G401 (cell line): Measurements from ENCODE around the gene SMARCA5. TPM values are rescaled to one million over a fixed set of nuclear protein-coding genes. Genes with fewer than 3 reads are reported as not detected.

Source experiments
- DNase-seq: peaks from one replicate; pipeline ENCODE4 v3.0.0-alpha.2; 2015; ENCODE audit warnings: low spot score
- in situ Hi-C: cut with HindIII; loops from 2 replicates; pipeline ENCODE4 v1.10.0; 2016; ENCODE audit warnings: low sequenced_read_pairs, mixed read lengths
- total RNA-seq: library from RNA; depleted of rRNA; stranded (reverse); fragments of >200 nt; shearing (Covaris generic); gene quantifications from 2 replicates; pipeline ENCODE4 v1.2.3, GENCODE V29; 2014; rRNA removed

SMARCA5 gene, protein sequence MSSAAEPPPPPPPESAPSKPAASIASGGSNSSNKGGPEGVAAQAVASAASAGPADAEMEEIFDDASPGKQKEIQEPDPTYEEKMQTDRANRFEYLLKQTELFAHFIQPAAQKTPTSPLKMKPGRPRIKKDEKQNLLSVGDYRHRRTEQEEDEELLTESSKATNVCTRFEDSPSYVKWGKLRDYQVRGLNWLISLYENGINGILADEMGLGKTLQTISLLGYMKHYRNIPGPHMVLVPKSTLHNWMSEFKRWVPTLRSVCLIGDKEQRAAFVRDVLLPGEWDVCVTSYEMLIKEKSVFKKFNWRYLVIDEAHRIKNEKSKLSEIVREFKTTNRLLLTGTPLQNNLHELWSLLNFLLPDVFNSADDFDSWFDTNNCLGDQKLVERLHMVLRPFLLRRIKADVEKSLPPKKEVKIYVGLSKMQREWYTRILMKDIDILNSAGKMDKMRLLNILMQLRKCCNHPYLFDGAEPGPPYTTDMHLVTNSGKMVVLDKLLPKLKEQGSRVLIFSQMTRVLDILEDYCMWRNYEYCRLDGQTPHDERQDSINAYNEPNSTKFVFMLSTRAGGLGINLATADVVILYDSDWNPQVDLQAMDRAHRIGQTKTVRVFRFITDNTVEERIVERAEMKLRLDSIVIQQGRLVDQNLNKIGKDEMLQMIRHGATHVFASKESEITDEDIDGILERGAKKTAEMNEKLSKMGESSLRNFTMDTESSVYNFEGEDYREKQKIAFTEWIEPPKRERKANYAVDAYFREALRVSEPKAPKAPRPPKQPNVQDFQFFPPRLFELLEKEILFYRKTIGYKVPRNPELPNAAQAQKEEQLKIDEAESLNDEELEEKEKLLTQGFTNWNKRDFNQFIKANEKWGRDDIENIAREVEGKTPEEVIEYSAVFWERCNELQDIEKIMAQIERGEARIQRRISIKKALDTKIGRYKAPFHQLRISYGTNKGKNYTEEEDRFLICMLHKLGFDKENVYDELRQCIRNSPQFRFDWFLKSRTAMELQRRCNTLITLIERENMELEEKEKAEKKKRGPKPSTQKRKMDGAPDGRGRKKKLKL
- 58.3 and 63.1 TPM in 2 replicates for total RNA-seq

DNA sequence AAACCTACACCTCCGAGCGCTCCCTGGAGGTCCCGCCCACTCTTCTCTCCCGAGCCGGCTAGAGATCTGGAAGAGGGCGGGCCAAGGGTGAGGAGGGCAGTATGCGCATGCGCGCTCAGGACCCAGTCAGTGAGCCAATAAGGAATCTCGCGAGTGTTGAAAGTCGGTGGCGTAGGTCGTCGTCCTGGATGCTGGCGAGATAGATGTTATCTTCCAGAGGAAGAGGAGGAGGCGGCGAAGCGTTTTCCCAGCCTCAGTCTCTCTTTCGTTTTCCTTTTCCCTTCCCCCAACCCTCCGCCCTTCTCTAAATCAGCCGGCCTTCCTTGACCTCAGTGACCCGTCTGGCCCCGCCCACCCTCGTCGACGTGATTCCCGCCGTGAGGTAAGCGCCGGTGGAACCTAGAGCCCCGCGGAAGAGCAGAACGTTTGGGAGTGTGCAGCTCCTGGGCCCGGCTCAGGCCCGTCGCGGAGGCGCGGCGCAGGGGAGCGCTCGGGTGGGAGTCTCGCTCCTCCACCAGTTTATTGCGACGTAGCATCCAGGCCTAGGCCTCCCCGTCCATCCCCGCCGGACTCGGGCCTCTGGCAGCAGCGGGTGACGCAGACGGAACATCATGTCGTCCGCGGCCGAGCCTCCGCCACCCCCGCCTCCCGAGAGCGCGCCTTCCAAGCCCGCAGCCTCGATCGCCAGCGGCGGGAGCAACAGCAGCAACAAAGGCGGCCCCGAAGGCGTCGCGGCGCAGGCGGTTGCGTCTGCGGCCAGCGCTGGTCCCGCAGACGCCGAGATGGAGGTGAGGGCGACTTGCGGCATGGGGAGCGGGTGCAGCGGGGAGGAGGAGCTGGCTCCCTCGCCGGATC is at the start of gene SMARCA5:
Gene SMARCA5, plus strand, starts transcription at position 389 of the 855 bp plus-strand sequence. Its CDS starts 223 bp downstream, at position 612.
- peak; percentile 97 for DNase-seq
- in situ Hi-C loops, result no loop called here

DNA sequence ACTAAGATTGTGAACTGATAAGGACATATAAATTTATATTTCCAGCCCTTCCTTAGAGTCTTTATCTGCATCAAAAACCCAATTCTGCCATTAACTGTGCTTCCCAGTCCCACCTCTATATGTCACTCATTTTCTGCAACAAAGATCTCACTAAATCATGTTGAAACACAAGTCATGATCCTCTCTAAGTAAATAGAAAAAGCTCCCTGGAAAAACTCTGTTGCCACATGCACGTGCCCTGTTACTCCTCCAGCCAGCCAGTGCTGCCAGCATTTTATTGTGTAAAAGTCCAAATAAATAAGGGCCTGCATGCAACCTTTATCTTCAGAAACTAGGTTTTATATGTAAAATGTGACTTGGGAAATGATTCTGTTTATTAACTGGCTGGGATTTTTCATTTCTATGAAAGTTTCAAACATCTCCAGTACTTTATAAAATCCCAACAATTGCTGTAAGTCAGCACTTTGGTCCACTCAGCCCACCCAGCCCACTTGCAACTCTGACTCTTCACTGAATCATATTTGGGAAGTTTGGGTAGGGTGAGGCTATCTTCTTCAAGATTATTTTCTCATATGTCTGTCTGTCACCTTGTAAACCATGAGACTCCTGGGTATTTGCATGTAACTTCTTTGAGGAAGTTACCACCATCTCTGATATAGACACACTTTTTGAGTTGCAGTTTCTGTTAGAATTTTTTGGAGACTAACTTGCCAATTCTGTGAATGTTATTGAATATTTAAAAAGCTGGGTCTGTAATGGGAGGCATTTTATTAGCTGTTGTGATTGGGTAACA is 40.0 kb upstream of the SMARCA5 start:
- in situ Hi-C loops, result no loop called here
- no peak for DNase-seq

DNA sequence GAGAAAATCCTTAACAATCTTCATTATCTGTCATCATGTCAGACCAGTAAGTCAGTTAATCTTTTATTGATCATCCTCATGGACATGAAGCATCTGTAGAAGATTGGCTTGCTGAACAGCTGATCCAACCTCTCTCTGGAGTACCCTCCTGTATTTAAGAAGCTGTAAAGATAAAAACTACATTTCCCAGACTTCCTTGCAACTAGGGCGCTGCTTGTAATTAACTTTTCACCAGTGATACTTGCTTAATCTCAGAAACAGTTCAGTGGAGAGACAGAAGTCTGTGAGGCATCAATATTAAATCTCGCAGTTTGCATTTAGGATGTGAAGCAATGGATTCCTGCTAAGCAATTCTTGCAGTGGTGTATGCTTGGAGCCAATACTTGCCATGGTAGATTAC is 36.0 kb upstream of the SMARCA5 start:
- no peak for DNase-seq
- in situ Hi-C loops, result no loop called here

DNA sequence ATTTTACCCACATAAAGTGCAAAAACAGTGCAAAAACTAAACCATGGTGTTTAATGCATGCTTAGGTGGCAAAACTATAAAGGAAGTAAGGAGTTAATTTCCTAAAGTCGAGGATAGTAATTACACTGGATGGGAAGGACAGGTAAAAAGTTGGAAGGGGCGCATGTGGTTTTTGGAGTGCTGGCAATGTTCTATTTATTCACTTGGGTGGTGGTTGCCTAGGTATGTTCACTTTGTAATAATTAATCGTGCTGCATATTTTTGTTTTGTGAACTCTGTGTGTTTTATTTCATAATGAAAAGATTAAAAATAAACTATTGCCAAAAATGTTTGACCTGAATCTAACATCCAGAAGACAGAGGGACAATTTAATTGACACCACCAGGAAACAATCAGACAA is 32.1 kb upstream of the SMARCA5 start:
- in situ Hi-C loops, result no loop called here
- no peak for DNase-seq

DNA sequence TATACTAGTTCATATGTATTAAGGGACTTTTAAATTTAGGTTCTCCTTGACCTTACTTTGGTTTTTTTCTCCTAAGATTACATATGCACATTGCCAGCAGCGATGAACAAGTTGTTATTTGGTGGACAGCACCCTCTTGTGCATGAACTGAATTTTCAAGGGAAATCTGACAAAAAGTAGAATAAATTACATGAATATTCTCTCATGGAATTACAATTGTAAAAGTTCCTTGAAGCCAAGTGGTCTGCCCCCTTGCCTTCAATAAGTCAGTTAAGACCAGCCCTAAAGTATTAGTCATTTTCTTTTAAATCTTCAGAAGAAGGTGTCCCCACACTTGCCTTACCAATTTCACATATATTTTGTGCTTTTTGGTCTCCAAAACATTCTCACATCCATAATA is 30.7 kb upstream of the SMARCA5 start:
- peak; percentile 56 for DNase-seq
- in situ Hi-C loops, result no loop called here

DNA sequence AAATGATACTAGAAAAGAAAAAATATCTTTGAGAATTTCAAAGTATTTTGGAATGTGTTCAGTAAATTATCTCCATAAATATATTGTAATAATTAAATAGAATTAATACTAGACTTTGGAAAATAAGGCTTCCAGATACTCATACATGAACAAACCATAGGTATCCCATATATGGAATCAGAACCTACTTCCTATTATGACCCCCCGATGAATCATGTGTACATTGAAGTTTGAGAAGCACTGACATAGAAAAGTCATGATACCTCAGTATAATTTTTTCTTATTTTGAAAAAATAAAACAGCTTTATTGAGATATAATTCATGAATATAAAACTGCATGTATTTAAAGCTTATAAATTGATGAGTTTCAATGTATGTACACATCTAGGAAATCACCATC is 27.2 kb upstream of the SMARCA5 start:
- in situ Hi-C loops, result no loop called here
- DNase-seq, result no peak

DNA sequence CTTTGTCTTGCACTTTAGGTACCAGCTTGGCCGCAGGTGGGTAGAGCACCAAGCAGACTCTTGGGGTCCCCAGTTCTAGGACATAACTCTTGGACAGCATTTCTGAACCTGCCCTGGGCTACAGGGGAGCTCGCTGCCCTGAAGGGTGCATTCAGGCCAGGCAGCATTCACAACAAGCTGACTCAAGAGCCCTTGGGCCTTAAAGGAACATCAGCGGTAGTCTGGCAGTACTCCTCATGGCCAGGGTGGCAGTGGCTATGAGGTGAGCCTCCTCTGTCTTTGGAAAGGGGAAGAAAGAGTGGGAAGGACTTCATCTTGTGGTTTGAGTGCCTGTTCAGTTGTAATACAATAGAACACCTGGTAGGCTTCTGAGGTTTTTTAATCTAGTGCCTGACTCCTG is 24.8 kb upstream of the SMARCA5 start:
- no peak for DNase-seq
- in situ Hi-C loops, result no loop called here

DNA sequence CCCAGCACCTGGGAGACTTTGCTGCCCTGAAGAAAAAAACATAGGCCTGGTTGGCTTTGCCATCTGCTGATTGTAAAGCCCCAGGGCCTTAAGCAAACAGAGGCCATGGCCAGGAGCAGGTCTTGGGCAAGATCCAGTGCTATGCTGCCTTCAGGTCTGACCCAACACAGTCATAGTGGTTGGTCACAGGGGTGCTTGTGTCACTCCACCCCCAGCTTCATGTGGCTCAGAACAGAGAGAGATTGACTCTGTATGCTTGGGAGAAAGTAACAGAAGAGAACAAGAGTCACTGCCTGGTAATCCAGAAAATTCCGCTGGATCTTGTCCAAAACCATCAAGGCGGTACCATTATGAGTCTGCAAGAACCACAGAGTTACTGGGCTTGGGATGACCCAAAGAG is 24.4 kb upstream of the SMARCA5 start:
- in situ Hi-C loops, result no loop called here
- DNase-seq, result no peak

DNA sequence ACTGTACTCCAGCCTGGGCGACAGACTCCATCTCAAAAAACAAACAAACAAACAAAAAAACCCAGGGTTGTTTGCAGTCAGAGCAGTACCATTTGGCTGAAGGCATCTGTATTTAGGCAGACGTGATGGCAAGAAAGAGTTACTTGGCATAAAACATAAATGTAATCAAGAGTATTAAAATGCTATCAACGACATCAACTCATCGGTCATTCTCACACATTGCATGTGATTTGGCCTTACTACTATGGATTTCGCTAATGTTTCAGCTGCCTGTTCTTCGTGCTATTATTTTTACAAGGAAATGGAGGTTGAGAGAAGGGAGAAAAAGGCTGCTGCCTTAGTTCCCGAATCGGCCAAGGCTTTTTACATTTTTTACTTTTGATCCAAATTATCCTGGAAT is 15.5 kb upstream of the SMARCA5 start:
- DNase-seq, result no peak
- in situ Hi-C loops, result no loop called here

DNA sequence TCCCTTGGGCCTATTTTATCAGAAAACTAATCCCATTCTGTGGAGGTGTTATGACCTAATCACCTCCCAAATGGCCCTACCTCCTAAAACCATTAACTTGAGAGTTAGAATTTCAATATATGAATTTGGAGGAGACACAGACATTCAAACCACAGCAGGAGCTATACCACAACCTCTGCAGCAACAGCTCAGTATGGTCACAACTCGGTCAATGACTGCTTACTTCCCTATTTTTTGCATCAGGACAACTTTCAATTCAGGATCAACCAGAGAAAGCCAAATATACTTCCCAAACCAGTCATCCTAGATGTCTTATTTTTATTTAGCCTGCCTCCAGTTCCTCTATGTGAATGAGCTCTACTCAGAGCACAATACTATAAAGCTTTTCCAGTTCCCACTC is 11.3 kb upstream of the SMARCA5 start:
- in situ Hi-C loops, result no loop called here
- no peak for DNase-seq

DNA sequence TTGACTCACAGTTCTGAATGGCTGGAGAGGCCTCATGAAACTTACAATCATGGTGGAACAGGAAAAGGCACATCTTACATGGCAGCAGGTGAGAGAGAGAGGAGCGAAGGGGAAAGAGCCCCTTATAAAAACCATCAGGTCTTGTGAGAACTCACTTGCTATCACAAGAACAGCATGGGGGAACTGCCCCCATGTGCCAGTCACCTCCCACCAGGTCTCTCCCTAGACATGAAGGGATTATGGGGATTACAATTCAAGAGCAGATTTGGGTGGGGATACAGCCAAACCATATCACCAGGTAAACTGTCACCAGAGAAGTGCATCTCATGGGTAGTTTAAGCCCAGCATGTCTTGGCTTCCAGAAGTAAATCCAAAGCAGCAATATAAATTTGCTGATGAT is 7.5 kb upstream of the SMARCA5 start:
- no peak for DNase-seq
- in situ Hi-C loops, result no loop called here

DNA sequence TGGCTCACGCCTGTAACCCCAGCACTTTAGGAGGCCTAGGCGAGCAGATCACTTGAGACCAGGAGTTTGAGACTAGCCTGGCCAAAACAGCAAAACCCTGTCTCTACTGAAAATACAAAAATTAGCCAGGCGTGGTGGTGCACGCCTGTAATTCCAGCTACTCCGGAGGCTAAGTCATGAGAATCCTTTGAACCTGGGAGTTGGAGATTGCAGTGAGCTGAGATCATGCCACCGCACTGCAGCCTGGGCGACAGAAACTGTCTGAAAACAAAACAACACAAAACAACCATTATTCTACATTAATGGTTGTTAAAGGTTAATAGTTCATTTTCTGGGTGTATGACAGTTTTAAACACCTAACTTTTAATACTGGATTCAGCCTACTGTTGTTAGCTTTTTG is 1.6 kb upstream of the SMARCA5 start:
- in situ Hi-C loops, result no loop called here
- no peak for DNase-seq

DNA sequence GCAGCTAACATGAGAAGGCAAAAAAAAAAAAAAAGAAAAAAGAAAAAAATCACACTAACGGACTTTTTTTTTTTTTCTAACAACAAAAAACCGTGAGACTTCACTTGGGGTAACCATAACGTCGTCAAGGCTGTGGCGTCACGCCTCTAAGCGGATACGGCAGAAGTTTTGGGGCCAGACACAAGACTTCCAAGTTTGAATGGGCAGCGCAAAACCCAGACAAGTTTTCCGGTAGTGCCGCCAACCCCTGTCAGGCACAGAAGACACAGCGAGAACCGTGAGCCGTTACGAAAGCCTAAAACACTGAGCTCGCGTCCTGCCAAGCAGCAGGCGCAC is 556 bp upstream of the SMARCA5 start:
- no peak for DNase-seq
- in situ Hi-C loops, result no loop called here

DNA sequence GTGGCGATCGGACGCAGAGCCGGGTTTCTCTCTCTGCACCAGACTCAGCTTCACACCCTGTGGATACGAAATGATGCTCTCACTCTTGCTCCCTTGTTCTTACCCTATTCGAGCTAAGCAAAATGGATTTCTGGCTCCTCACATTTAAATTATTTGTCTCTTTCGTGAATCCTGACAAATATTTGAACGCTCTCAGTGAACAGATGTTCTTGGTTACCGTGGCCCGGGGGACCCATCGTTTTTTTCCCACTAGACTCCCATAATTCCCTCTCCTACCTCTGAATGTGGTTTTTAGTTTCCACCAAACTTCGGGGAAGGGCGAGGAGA is 630 bp downstream of the SMARCA5 start:
- no peak for DNase-seq
- in situ Hi-C loops, result no loop called here

DNA sequence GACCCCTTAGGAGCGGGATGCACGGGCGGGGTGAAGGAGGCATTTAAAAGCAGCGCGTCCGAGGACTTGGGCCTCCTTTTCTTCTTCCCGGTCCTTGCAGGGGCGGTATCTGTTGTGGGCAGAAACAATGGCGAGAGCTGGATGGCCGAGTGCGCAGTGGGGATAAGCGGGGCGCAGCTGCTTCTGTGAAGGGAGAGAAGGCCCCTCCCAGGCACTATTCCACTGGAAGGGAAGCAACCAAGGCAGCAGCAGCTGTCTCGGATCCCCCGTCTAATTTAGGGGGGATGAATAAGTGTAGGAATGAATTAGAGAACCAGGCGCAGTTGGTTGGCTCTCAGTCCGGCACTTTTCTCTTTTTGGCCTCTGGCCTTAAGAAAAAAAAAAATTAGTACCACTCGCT is 995 bp downstream of the SMARCA5 start:
- DNase-seq, result peak; percentile 43
- in situ Hi-C loops, result no loop called here

DNA sequence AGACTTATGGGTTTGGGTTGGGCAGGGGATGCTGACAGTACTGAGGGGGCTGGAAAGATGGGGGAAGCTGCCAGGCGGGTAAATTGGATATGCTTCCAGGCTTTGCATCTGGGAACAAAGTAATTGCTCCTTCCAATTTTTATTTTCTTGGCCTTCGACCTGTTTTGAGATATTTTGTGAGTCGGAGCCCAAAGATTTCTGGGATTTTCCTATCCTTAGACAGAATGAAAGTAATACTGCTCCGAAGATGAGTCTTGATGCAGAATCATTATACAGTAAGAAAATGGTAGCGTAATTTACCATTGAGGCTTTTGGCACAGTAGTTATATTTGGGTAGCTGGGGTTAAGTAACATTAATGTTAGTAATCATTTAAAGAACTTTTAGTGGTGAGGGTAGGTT is 1.4 kb downstream of the SMARCA5 start:
- in situ Hi-C loops, result no loop called here
- no peak for DNase-seq

DNA sequence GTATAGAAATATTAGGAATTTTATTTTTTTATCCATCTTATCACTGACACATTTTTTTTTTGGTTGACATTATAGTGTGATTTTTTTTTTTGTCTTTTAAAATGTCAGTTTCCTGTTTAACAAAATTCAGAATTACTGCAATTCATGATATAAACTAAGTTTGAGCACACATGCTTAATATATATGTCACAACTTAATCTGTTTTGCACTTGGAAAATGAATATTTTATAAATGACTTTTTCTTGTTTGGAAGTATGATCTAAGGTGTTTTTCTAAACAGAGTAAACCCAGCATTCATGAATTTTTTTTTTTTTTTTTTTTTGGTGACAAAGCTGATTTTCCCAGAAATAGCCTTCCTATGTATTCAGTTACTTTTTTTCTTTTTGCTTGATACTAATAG is 2.4 kb downstream of the SMARCA5 start:
- in situ Hi-C loops, result no loop called here
- DNase-seq, result no peak

DNA sequence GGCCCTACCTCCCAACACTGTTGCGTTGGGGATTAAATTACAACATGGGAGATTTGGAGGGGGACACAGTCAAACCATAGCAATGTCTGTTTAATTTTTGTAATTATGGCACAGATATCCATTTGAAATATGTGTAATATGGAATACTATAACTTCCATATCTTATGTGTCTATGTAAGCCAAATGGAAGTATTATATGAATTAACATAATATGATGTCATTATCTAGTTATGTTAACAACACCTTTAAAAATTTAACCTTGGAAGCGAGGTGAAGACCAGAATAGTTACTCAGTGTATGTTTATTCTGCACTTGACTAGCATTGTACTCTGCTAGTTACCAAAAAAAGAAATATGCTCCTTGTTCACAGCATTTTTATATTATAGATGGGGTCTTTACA is 4.3 kb downstream of the SMARCA5 start:
- no peak for DNase-seq
- in situ Hi-C loops, result no loop called here

DNA sequence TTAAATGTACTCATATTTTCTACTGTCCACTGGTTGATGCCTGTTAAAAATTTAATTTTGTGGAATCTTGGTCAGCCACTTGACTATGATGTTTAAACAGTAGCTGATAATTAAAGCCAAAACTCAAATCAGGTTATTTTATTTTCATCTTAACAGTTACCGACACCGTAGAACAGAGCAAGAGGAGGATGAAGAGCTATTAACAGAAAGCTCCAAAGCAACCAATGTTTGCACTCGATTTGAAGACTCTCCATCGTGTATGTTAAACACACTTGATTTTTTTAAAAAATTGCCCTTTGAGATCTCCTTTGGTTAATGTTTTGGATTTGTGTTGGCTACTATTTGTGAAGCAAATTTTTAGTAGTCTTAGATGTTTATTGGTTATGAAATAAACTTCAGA is 10.7 kb downstream of the SMARCA5 start:
- DNase-seq, result no peak
- in situ Hi-C loops, result no loop called here
